Suprapubic skin (tissue), 4 donors: ENCODE results near the gene F5. TPM values are rescaled to one million over a fixed set of nuclear protein-coding genes. Genes with fewer than 3 reads are reported as not detected.

Source experiments
- DNase-seq, 2 donors: peaks; one replicate each; pipeline ENCODE4 v3.0.0-alpha.2; 2019; ENCODE audit warnings: low spot score in 2 of 2
- H3K27ac ChIP-seq: fragments of 200-600 bp; sonication (generic); one replicate; pipeline ENCODE4 v1.5.1; 2019
- H3K27me3 ChIP-seq: fragments of 200-600 bp; sonication (generic); one replicate; pipeline ENCODE4 v1.5.1; 2019
- H3K36me3 ChIP-seq: fragments of 200-600 bp; sonication (generic); one replicate; pipeline ENCODE4 v1.5.1; 2019
- H3K4me1 ChIP-seq: fragments of 200-600 bp; sonication (generic); one replicate; pipeline ENCODE4 v1.5.1; 2019
- H3K4me3 ChIP-seq: fragments of 200-600 bp; sonication (generic); one replicate; pipeline ENCODE4 v1.5.1; 2019; ENCODE audit warnings: mild to moderate bottlenecking
- H3K9me3 ChIP-seq: fragments of 200-600 bp; sonication (generic); one replicate; pipeline ENCODE4 v1.5.1; 2019
- EP300 ChIP-seq: sonication (generic); formaldehyde crosslinking; IDR thresholded peaks from one replicate; pipeline ENCODE4 v1.6.1; 2017; ENCODE audit warnings: antibody characterized with exemption
- POLR2A ChIP-seq, 2 donors: fragments of 450-650 bp; IDR thresholded peaks; one replicate each; pipeline ENCODE4 v1.6.1; 2017; ENCODE audit warnings: antibody characterized with exemption in 2 of 2, mild to moderate bottlenecking in 2 of 2, moderate library complexity in 2 of 2
- POLR2AphosphoS5 ChIP-seq, 3 donors: sonication (generic); formaldehyde crosslinking; IDR thresholded peaks; one replicate each; pipeline ENCODE4 v1.6.1; 2017; ENCODE audit warnings: antibody characterized with exemption in 3 of 3
- WGBS: methylation state at CpG from one replicate; pipeline ENCODE4 v1.1.5; 2018; 5-methylcytosine and 5-hydroxymethylcytosine counted together
- total RNA-seq, 4 donors: library from RNA; depleted of rRNA; stranded (reverse); fragments of >200 nt; gene quantifications; one replicate each; pipeline ENCODE4 v1.1.0, GENCODE V29; 2016
- TF ChIP-seq, protein P1 (sequence below), 2 donors: fragments of 200-600 bp in 1 of 2; fragments of 450-650 bp in 1 of 2; sonication (generic) in 1 of 2; IDR thresholded peaks; one replicate each; pipeline ENCODE4 v1.5.1; 2016 to 2019; ENCODE audit warnings: antibody characterized with exemption in 2 of 2, mild to moderate bottlenecking in 1 of 2, moderate library complexity in 1 of 2

Gene F5
- total RNA-seq, 4 donors from 2014 or later, result 3.4 to 8.9 (median 5.4) TPM

DNA sequence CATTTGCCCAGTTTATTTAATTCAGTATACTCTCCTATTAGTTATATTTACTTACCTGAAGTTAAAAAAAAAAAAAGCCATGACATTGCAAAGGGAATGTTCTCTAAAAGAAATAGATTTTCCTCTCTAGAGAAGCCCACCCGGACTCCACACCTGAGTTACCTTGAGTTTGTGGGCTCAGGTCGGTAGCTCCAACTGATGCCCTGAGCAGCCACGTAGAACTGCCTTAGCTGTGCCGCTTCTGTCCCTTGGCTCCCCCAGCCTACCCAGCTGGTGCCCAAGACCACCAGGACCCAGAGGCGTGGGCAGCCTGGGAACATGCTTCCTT is 250 bp downstream of the F5 start:
- 28% methylated on average over 5 of the region's 5 CpGs for WGBS
- Histone ChIP-seq H3K27ac (no peak overlapping the region), H3K4me3 (peak overlapping the region; percentile 10), H3K36me3 (no peaks in the 10 kb centered on the region), H3K4me1 (peaks cover 14% of the 10 kb centered on the region), H3K27me3 (peaks cover 39% of the 10 kb centered on the region), H3K9me3 (no peaks in the 10 kb centered on the region)
- DNase-seq, result no peak
- TF ChIP-seq EP300, result no peak
- no peak for TF ChIP-seq POLR2A (IDR thresholded peaks at IDR 0.05)
- TF ChIP-seq, protein P1, sequence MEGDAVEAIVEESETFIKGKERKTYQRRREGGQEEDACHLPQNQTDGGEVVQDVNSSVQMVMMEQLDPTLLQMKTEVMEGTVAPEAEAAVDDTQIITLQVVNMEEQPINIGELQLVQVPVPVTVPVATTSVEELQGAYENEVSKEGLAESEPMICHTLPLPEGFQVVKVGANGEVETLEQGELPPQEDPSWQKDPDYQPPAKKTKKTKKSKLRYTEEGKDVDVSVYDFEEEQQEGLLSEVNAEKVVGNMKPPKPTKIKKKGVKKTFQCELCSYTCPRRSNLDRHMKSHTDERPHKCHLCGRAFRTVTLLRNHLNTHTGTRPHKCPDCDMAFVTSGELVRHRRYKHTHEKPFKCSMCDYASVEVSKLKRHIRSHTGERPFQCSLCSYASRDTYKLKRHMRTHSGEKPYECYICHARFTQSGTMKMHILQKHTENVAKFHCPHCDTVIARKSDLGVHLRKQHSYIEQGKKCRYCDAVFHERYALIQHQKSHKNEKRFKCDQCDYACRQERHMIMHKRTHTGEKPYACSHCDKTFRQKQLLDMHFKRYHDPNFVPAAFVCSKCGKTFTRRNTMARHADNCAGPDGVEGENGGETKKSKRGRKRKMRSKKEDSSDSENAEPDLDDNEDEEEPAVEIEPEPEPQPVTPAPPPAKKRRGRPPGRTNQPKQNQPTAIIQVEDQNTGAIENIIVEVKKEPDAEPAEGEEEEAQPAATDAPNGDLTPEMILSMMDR (IDR thresholded peaks at IDR 0.05), result no peak
- no peak for TF ChIP-seq POLR2AphosphoS5 (IDR thresholded peaks at IDR 0.05)

DNA sequence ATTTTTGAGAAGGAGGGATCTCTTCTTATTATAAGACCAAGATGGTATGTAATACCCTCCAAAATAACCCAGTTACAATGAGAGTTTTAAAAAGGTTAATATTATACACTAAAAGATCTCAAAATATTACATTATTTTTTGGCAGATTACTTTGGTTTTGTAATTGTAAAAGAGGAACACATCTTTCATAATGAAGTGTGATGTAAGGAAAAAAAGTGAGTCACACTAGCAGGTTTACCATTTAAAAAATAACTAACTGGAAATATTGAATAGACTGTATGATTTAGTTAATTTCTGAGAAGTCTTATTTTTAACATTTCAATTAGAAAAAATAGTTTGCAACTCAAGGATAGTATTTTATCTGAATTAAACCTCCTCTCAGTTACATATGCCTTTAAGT is 1.1 kb downstream of the F5 start:
- Histone ChIP-seq H3K27me3 (peaks cover 39% of the 10 kb centered on the region), H3K9me3 (no peaks in the 10 kb centered on the region), H3K27ac (no peak overlapping the region), H3K36me3 (no peaks in the 10 kb centered on the region), H3K4me3 (no peak overlapping the region), H3K4me1 (peaks cover 14% of the 10 kb centered on the region)
- no peak for DNase-seq
- TF ChIP-seq EP300, result no peak
- no peak for TF ChIP-seq POLR2A (IDR thresholded peaks at IDR 0.05)
- TF ChIP-seq, protein P1 (IDR thresholded peaks at IDR 0.05), result no peak
- no peak for TF ChIP-seq POLR2AphosphoS5 (IDR thresholded peaks at IDR 0.05)

DNA sequence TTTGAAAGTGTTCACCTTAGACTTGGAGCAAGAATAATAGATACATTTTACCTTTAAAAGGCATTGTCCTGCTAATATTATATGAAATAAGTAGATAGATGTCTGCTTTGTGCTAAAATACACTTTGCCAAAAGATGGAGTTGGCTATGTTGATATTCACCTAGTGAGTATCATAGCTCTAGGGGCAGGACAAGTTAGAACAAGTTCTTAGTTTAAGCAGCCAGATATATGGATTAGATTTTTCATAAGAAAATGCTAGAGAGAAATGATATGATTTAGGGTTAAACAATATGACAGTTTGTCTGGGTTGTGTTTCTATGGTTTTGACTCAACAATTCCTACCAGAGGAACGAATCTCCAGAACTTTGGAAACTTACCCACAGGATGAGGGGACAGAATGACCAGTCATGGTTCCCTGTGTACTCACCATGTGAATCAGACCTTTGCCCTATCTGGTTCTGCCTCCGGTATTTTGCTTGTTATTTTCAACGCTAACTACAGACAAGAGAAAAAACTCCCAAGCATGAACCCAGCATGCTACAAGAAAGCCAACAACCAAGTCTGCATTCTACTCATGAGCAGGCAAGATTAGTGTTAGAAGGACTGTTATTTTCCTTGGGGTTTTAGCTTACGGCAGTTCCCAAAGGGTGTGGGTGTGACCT is 1.7 kb downstream of the F5 start:
- Histone ChIP-seq H3K27ac (no peak overlapping the region), H3K9me3 (no peaks in the 10 kb centered on the region), H3K4me3 (no peak overlapping the region), H3K36me3 (no peaks in the 10 kb centered on the region), H3K27me3 (peaks cover 39% of the 10 kb centered on the region), H3K4me1 (peaks cover 14% of the 10 kb centered on the region)
- no peak for TF ChIP-seq POLR2A (IDR thresholded peaks at IDR 0.05)
- no peak for TF ChIP-seq EP300
- TF ChIP-seq, protein P1 (IDR thresholded peaks at IDR 0.05), result no peak
- TF ChIP-seq POLR2AphosphoS5 (IDR thresholded peaks at IDR 0.05), result no peak
- WGBS, result 29% methylated on average over 4 of the region's 4 CpGs
- no peak for DNase-seq

DNA sequence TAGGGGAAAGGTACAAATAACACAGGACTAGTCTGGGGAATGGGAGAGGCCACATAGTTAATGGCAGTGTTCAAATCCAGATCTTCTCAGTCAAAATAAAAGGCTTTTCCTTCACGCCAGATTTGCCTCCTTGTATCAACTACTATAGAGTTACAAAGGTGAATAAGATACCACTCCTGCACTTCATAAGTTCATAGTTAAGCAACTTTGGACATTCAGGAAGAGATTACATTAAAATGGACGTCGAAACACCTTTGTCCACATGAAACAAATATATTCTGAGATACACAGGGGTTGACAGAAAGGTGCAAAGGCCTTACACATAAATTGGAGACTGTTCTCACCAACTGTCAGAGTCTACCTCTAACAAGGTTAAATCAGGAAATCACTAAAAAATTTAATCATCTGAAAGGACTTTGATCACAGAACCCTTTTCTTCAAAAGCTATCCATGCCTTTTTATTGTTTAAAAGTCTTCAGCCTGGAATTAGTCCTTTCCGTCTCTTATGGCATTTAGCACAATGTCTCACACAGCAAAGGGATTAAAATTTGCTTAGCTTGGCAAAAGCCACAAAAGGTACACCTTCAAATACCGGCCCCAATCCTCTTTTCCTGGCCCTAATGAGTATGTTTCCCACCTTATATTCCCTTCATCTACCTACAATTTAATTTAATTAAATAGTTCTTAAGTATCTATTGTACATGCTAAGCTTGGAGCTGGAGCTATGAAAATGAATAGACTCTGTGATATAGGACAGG is 8.1 kb downstream of the F5 start:
- Histone ChIP-seq H3K9me3 (no peaks in the 10 kb centered on the region), H3K27ac (no peak overlapping the region), H3K4me1 (no peaks in the 10 kb centered on the region), H3K27me3 (peaks cover 9% of the 10 kb centered on the region), H3K4me3 (no peak overlapping the region), H3K36me3 (no peaks in the 10 kb centered on the region)
- TF ChIP-seq POLR2AphosphoS5 (IDR thresholded peaks at IDR 0.05) (no peak), POLR2A (IDR thresholded peaks at IDR 0.05) (no peak), EP300 (no peak)
- TF ChIP-seq, protein P1 (IDR thresholded peaks at IDR 0.05), result no peak
- DNase-seq, result no peak
- WGBS, result 78% methylated on average over 5 of the region's 5 CpGs

DNA sequence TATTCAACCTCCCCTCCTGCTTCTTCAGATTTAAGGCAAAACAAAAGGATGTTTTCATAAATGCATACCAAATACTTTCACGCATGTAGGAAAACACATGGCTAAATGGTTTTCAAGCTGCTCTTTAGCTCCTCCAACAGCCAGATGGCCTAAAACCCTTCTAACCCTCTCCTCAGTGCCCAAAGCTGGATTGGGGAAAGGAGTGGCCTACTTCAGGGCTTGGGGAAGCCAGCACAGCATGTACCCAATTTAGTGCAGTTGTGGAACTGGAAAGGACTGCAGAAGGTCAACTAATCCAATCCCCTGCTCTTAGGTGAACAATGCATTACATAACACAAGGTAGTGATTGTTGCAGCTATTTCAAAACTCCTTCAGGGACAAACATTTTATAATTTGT is 9.3 kb downstream of the F5 start:
- H3K4me3 ChIP-seq, result no peak overlapping the region
- peaks cover 3% of the 10 kb centered on the region for H3K27me3 ChIP-seq
- 69% methylated on average over 1 of the region's 1 CpG for WGBS
- no peak for DNase-seq
- H3K27ac ChIP-seq, result no peak overlapping the region
- no peak for TF ChIP-seq EP300
- no peak for TF ChIP-seq POLR2AphosphoS5 (IDR thresholded peaks at IDR 0.05)
- no peak for TF ChIP-seq POLR2A (IDR thresholded peaks at IDR 0.05)
- TF ChIP-seq, protein P1 (IDR thresholded peaks at IDR 0.05), result no peak
- no peaks in the 10 kb centered on the region for H3K4me1 ChIP-seq
- no peaks in the 10 kb centered on the region for H3K9me3 ChIP-seq
- H3K36me3 ChIP-seq, result no peaks in the 10 kb centered on the region
